Uterus (tissue), 2 donors: Measurements from ENCODE around the gene ERC2.

Source experiments
- CTCF ChIP-seq, 4 experiments: fragments of 200-600 bp in 2 of 4; fragments of 450-650 bp in 2 of 4; sonication (generic) in 2 of 4; IDR thresholded peaks; one replicate each; pipeline ENCODE4 v1.5.1; 2016 to 2019; ENCODE audit warnings: antibody characterized with exemption in 4 of 4, mild to moderate bottlenecking in 2 of 4, moderate library complexity in 1 of 4
- POLR2A ChIP-seq, 2 donors: fragments of 450-650 bp; IDR thresholded peaks; one replicate each; pipeline ENCODE4 v1.6.1; 2016; ENCODE audit warnings: antibody characterized with exemption in 2 of 2, mild to moderate bottlenecking in 1 of 2, moderate library complexity in 1 of 2

GRCh38 chr3:55804170-55805095 lies 663.8 kb downstream of the ERC2 start:
- no peak for TF ChIP-seq CTCF (IDR thresholded peaks at IDR 0.05)
- TF ChIP-seq POLR2A (IDR thresholded peaks at IDR 0.05): no peak
